T-helper 2 cell treated with Interferon-gamma antibody and Interleukin-4, amounts not matched to agents 100 ng/mL and 5 ng/mL, for 36 hours (primary cell): ENCODE results near the gene CEACAM20. TPM values are rescaled to one million over a fixed set of nuclear protein-coding genes. Genes with fewer than 3 reads are reported as not detected.
"Not testable (repeated sequence)": the region's sequence is repeated elsewhere in the genome, so short reads cannot be mapped to it uniquely, and the experiment has no call there.

Experiments
- intact Hi-C: fragments of 100-400 bp; cut with micrococcal nuclease; formaldehyde crosslinking; loops from one replicate; pipeline ENCODE4 v1.15.1; 2023
- total RNA-seq: library from RNA; stranded (reverse); gene quantifications from 2 replicates; pipeline ENCODE4 v1.2.3, GENCODE V29; 2022

Gene CEACAM20
- total RNA-seq, 1 donor from 2014 or later: not detected

GRCh38 chr19:44549507-44549906 lies 20.0 kb upstream of the CEACAM20 start:
- intact Hi-C loops: no loop called here

- intact Hi-C loops: no loop called here
Observed at GRCh38 chr19:44548736-44549135, 19.3 kb upstream of the CEACAM20 start.

- intact Hi-C loops: no loop called here
Observed at GRCh38 chr19:44544031-44544430, 14.6 kb upstream of the CEACAM20 start.

- intact Hi-C loops: no loop called here
Observed at GRCh38 chr19:44542671-44543070, 13.2 kb upstream of the CEACAM20 start.

GRCh38 chr19:44540736-44541135 lies 11.3 kb upstream of the CEACAM20 start:
- intact Hi-C loops: no loop called here

GRCh38 chr19:44539991-44540390 lies 10.5 kb upstream of the CEACAM20 start:
- intact Hi-C loops: no loop called here

- intact Hi-C loops: no loop called here
Observed at GRCh38 chr19:44539236-44539826, 9.9 kb upstream of the CEACAM20 start.

GRCh38 chr19:44535361-44535760 lies 5.9 kb upstream of the CEACAM20 start:
- intact Hi-C loops: not testable (repeated sequence)

GRCh38 chr19:44532819-44533218 lies 3.3 kb upstream of the CEACAM20 start:
- intact Hi-C loops: no loop called here

- intact Hi-C loops: no loop called here
Observed at GRCh38 chr19:44530777-44531176, 1.3 kb upstream of the CEACAM20 start.

- intact Hi-C loops: no loop called here
Observed at GRCh38 chr19:44527554-44527953, 1.9 kb downstream of the CEACAM20 start.

GRCh38 chr19:44525721-44526430 lies 3.6 kb downstream of the CEACAM20 start:
- intact Hi-C loops: no loop called here

- intact Hi-C loops: no loop called here
Observed at GRCh38 chr19:44521370-44521769, 8.1 kb downstream of the CEACAM20 start.

- intact Hi-C loops: no loop called here
Observed at GRCh38 chr19:44517146-44517545, 12.3 kb downstream of the CEACAM20 start.

GRCh38 chr19:44515907-44516306 lies 13.6 kb downstream of the CEACAM20 start:
- intact Hi-C loops: no loop called here

- intact Hi-C loops: no loop called here
Observed at GRCh38 chr19:44515031-44515430, 14.4 kb downstream of the CEACAM20 start.

- intact Hi-C loops: no loop called here
Observed at GRCh38 chr19:44512326-44513298, 16.9 kb downstream of the CEACAM20 start.

GRCh38 chr19:44509478-44509877 lies 20.0 kb downstream of the CEACAM20 start:
- intact Hi-C loops: no loop called here

- intact Hi-C loops: loop anchor here (1.0 to 2.0 kb wide), 6 partner anchors 23 to 565 kb away; partner anchors contain the start of genes ZNF155, ZNF225, ZNF227 and ZNF45
Observed at GRCh38 chr19:44499962-44500949, 29.2 kb downstream of the CEACAM20 start, which contains the start of gene ZNF180. ZNF180 (minus strand) TSS chr19:44500522; CDS start chr19:44497334, 3,188 bp downstream.

- intact Hi-C loops: no loop called here
Observed at GRCh38 chr19:44499559-44499958, 29.9 kb downstream of the CEACAM20 start.
